ENCODE data around the gene RSRP1.

Gene RSRP1

DNA sequence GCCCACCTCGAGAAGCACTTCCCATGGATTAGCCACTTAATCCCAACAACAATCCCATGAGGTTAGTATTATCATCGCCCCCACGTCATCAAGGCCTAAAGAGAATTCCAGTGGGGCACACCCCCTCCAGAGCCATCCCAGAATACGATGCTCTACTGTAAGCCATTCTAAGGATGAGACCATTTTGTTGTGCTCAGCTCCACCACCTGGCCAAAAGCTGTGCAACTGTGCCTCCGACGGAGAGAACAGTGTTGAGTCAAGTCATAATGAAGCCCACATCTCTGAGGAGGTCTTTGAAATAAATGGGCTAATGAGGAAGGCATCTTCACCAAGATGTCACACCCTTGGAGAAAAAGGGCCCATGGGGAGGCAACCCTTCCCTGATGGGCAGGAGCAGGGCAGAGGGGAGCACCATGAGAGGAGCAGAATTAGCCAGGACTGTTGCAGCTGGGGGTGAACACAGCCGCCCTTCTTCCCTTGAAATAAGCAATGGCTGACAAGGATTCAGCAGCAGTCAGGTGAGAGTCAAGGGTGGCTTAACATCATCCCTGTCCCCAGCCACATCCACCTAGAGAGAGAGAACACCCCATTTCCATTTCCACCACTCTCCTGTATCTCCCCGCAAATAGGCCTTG, 29.5 kb downstream of the RSRP1 start:
- no peak for DNase-seq (ENCODE audit: low read depth in 2 of 2)

DNA sequence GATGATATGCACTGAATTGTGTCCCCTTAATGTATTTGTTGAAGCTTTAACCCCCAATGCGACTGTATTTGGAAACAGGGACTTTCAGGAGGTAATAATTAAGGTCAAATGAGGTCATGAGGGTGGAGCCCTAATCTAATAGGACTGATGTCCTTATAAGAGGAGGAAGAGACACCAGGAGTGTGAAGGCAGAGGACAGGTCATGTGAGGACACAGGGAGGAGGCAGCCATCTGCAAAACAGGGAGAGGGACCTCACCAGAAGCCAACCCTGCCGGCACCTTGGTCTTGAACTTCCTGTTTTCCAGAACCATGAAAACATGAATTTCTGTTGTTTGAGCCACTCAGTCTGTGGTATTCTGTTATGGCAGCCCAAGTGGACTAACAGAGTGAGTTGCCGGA, 30.2 kb downstream of the RSRP1 start:
- DNase-seq (ENCODE audit: low read depth in 2 of 2): no peak

DNA sequence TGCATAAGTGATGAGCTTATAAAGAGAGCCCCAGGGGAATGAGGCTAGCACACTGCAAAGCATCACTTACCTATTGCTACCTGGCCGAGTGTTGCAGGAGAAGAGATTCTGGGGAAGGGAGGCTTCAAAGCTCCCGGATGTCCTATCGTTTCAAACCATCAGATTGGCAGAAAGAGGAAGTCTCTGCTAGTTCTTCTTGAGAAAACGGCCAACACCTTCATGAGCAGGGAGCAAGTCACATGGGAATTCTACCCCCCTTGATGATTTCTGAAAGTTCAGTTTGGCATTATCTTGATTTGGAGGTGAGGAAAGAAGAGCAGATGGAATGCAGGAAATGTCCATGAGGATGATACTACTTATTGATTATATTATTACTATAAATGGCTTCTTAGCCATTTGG, 31.1 kb downstream of the RSRP1 start:
- no peak for DNase-seq (ENCODE audit: low read depth in 2 of 2)

DNA sequence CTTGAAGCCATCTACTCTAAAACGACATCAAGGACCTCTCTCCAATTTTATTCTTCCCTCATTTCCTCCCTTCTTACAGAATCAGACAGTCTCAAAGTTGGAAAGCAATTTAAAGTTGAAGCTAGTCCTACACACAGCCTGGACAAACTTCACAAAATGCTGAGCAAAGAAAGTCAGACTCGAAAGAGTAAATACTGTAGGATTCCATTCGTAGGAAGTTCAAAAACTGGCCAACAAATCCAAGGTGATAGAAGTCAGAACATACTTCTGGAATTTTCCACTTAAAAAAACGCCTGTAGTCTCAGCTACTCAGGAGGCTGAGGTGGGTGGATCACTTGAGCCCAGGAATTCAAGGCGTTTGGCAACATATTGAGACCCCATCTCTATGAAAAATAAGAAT, 34.5 kb downstream of the RSRP1 start:
- no peak for DNase-seq (ENCODE audit: low read depth in 2 of 2)

DNA sequence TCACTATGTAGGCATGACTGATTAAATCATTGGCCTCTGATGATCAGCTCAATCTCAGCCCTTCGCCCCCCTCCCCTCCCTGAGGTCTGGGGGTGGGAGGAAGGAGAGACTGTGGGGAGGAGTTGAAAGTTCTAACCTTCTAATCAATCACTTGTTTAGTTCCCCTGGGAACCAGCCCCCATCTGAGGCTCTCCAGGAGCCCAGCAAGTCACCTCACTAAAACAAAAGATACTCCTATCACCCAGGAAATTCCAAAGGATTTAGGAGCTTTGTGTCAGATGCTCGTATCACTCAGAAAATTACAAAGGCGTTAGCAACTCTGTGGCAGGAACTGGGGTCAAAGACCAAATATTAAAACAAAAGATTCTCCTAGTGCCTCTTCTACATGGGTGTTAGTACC, 36.5 kb downstream of the RSRP1 start:
- no peak for DNase-seq (ENCODE audit: low read depth in 2 of 2)

DNA sequence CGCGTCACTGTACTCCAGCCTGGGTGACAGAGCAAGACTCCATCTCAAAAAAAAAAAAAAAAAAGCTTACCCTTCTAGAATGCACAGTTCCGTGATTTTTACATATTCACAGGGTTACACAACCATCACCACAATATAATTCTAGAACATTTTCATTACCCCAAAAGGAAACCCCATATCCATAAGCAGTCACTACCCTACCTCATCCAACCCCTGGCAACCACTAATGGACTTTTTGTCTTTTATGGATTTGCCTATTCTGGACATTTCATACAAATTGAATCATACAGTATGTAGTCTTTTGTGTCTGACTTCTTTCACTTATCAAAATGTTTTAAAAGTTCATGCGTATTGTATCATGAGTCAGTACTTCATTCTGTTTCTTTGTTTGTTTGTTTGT, 37.7 kb downstream of the RSRP1 start:
- DNase-seq (ENCODE audit: low read depth in 2 of 2): no peak

DNA sequence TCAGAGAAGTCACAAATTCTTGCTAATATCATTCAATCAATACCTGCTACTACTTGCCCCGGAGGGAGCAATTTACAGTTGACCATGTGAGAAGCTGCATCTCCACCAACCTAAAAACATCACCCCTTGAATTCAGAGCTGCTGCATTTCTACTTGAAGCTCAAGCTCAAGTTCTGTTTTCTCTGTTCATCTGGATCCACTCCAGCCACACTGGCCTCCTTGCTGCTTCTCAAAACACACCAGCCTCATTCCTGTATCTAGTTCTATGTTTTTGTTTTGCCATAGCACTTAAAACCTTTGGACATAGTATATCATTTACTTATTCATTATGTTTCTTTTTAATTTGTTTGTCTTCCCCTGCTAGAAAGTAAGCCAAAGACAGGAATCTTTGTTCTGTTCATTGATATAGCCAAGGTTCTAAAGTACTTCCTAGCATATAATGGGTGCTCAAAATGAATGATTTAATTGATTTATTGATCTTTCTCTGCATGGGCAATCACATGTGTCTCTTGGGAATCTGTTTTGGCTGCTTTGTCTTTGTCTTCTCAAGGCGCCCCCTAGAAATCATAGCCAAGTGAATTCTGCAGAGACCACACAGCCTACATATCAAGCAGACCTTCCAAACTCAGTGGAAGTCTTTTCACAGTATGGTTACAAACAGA, 38.6 kb downstream of the RSRP1 start:
- no peak for DNase-seq (ENCODE audit: low read depth in 2 of 2)

DNA sequence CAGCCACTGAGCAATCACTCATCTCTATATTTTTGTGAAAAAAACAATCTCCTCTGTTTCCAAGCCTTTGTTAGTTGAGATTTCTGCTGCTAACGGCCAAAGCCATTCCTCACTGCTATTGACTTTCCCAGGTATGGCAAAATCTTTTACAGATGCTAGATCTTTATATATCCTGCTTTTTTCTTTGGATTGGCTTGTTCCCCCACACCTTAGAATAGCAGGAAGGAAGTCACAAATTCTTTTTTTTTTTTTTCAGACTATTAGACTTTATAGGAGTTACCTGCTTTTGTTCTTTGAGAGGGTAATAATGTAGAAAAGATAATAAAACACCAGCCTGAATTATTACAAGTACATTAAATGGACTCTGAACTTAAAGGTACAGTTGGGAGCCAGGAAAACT, 39.2 kb downstream of the RSRP1 start:
- DNase-seq (ENCODE audit: low read depth in 2 of 2): no peak

DNA sequence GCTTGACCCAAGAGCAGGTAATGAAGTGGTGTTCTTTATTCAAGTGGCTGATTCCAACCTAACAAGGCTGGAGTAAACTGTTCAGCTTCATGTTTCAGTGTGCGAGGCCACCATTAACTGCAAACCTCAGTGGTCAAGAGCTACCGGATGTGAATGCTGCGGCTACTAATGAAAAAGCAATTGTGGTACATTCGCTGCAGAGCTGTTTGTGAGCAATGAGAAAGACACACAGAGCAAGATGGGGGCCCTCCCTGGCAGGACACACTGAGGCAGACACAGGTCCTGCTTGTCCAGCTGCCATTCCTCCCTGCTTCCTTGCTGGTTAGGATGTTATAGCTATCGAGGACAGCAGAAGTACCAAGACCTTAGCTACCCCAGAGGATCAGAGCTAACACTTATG, 41.1 kb downstream of the RSRP1 start:
- no peak for DNase-seq (ENCODE audit: low read depth in 2 of 2)

DNA sequence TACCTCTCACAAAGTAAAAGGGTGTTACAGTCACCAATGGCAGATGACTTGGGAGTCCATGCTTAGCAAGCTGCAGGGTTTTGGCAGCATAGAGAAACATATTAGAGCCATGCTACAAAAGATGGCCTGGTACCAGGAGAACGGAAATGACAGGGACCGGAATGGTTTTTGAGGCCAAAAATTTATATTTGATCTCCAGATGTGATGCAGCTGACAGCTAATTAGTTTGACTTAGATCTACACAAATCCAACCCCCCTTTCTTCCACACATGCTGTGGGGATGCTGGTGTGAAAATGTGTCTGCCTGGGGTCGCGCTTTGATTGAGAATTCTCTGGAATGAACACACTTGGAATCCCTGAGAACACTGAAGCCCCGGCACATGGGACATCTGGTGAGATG, 41.5 kb downstream of the RSRP1 start:
- DNase-seq (ENCODE audit: low read depth in 2 of 2): no peak

DNA sequence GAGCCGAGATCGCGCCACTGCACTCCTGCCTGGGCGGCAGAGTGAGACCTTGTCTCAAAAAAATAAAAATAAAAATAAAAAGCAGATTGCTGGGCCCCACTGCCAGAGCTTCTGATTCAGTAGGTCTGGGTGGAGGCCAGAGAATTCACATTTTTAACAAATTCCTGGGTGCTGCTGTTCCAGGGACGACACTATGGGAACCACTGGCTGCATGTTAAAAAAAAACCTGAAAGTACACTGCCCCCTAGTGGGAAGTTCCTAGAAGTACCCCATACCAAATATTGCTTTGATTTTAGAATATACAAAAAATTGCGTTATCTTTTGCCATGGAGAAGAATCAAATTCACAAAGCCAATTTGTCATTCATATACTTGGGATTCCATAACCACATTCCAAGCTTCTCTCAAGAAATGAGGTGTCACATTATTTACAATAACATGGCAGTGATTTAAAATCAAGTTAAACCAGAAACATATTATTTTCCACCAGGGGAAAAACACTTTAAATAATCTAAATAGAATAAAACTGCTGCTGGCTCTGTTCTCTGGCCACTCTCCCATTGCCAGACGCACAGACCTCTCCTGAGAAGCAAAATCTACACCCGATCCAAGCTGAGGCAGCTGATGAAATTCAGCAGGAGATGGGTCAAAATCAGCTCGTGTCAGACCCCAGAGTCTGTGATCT, 42.3 kb downstream of the RSRP1 start:
- no peak for DNase-seq (ENCODE audit: low read depth in 2 of 2)

DNA sequence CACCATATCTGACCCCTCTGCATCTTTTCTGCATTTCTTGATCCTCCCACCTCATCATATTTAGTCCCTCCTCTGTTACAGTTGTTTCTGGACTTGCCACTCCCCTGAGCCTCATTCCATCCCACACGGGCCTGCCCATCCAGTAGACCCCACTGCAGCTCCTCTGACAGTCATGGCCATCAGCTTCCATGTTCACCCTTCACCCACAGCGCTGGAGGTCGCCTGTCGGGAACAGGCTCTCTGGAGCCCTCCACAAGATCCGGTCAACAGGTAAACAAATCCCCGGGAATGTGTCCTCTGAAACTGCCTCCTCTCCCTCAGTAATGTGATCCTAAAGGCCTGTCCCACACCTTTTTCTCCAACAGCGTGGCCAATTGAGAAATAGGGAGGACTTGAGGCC, 46.2 kb downstream of the RSRP1 start:
- no peak for DNase-seq (ENCODE audit: low read depth in 2 of 2)

DNA sequence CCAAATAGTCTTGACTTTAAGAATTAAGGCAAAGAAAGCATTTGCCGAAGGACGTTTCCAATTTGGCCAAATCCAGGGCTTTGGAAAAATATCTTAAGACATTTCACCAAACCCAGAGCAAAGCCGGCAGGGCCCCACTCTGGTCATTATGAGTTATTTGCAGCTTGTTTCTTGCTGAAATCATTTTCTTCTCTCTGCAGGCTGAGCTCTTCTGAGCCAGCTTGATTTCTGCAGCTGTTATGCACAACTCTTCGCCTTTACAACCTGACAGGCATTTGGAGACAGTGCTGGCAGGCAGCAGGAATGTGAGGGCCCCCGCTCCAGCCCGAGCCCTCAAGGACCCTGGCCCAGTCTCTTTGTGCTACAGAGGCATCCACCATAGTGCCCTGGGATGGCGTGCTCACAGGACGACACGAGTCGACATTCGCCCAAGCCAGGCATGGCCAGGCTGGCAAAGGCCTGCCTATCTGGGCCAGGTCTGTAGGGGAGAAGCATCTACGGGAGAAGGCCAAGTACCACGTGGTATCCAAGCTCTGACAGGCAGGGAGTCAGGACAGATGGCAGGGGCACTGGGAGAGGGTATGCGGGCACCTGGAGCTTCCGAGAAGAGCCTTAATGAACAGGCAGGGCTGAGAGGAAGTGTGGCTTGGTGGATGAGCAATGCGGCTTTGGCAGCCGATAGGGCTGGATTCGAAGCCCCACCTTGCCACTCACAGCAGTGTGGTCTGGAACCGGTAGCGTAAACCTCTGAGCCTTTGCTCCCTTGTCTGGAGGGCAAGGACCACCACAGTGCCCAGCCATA, 47.2 kb downstream of the RSRP1 start:
- DNase-seq (ENCODE audit: low read depth in 2 of 2): no peak

DNA sequence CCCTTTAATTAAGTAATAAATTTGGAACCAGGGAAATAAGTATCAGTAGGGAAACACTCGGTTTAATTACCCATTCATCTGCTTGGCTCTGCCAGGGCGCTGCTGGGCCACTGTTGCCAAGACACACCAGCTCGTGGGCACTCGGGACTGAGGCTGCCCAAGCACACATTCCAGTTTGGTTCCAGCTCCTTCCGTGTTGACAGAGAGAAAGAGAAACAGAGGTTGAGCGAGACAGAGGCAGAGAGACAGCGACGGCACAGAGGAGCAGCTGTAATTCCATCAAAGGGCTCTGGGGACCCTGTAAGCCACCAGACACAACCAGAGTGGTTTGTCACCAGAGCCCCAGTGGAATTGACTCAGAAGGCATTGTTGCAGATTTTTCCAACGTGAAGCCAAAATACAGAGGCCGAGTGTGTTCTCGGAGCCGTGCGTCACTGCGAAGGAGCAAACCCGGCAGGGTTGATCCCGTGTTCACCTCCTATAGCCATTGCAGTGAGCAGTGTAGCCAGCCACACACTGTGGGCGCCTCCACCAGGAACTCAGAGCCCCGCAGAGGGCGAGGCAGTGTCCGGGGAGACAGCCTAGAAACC, 48.5 kb downstream of the RSRP1 start:
- DNase-seq (ENCODE audit: low read depth in 2 of 2): no peak

DNA sequence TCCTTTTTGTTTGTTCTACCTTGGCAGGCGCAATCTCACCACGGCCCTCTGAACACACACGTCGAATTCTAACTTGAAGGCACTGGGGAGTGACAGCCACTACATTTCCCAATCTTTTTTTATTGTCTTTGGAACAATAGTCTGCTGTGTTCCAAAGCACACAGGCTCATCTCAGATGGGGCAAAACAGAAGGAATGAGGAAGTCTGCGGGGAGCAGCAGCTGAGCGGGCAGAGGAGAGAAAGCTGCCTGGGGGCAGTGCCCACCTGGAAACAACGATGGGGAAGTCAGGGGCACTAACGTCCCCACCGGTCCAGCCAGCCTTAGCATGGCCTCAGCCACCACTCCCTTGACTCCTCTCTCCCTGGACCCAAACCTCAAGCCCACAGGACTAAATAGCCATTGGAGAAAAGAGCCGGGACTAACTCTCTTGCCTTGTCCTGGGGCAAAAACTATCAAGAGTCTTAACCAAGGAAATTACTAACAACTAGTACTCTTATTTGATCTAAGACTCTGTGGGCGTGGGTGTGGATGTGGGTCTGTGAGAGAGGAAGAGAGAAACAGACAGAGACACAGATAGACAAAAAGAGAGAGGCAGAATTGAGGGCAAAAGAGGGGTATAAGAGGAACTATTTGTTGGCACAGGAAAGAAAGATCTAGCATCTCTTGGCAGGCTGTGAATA, 49.1 kb downstream of the RSRP1 start:
- no peak for DNase-seq (ENCODE audit: low read depth in 2 of 2)

DNA sequence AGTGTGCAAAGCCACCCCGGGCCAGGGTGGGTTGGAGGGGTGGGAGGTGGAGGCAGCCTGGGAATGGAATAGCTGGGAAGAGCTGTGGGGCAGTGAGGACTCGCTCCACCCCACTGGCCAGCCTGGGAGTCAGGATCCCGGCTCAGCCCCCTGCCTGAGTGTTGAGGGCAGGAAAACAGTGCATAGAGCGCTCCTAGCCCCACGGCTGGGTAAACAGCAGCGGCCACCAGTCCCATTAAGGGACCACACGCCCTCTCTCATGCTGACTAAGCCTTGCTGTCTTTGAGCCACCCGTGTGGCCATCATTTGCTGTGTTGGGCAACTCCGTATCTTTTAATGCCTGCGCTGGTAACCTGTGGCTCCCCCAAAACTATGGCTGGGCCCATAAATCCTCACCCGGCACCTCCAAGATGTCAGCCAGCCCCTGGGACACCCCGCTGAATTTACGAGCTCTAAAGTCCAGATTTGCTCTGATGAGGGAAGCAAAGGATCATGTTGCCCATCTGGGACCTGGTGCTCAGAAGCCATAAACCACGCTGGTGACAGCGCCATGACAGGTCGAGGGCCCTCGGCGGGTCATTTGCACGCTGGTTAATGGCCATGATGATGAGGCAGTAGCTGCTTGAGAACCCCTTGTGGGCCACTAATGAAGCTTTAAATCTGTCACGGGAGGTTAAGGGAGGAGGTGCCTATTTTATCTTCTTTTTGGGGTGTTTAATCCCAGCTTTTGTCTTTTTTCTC, 49.8 kb downstream of the RSRP1 start:
- no peak for DNase-seq (ENCODE audit: low read depth in 2 of 2)

DNA sequence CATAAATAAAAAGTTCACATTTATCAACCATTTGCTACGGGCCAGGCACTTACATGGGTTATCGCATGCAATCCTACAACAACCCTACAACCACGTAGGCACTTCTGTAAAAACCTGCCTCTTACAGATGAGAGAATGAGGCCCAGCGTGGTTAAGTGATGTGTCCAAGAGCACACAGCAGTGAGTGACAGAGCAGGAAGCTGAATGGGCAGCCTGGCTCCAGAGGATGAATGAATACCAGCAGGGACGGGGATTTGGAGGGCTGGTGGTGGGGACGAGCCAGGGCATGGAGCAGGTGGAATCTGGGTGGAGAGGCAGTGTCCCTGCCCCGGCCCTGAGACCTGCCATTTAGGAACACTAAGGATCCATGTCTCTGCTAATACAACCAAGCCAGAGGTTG, 50.4 kb downstream of the RSRP1 start:
- no peak for DNase-seq (ENCODE audit: low read depth in 2 of 2)

DNA sequence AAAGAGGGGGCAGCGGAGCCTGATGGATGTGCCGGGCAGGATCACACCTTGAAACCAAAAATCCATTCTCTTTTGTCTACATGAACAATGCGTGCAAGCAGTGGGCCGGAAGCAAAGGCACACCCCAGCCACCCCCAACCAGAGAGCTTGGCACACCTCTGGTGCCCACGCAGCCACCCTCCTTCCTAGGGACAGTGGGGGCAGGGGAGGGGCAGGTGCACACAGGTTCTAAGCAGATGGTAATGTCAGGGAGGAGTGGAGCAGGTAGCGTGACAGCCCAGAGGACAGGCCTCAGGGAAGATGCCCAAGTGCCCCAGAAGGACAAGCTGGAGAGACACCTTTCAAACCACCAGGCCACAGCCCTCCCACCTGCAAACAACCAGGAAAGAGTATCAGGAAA, 51.4 kb downstream of the RSRP1 start:
- DNase-seq (ENCODE audit: low read depth in 2 of 2): no peak

DNA sequence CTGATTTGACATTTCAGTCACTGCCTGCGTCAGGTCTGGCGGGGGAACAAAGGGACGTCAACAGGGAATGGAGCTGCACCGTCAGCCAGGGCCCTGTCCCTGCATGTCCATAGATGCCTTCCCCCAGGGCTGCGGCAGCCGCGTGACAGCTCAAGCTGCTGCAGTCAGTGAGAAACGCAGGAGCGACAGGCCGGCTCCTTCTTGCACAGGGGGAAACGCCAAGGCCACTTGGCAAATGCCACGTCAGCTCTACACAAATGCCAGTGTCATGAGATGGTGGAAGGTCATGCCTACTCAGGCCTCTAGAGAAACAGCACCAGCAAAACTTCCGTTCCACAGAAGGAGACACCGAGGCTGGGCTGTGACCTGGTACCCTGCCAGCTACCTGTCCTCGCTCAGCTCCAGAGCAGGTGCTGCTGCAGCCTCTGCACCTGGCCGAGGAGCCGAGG, 52.7 kb downstream of the RSRP1 start:
- DNase-seq (ENCODE audit: low read depth in 2 of 2): no peak

DNA sequence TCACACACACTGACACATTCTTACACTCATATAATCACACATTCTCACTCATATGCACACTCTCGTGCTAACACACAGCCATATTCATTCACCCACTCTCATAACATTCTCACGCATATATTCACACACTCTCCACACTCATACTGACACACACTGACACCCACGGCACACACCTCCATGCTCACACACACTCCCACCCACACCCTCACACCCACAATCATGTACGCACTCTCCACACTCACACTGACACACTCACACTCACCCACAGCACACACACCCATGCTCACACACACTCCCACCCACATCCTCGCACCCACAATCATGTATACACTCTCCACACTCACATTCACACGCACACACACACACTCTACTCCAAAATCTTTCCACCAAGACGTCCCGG, 53.2 kb downstream of the RSRP1 start:
- no peak for DNase-seq (ENCODE audit: low read depth in 2 of 2)

DNA sequence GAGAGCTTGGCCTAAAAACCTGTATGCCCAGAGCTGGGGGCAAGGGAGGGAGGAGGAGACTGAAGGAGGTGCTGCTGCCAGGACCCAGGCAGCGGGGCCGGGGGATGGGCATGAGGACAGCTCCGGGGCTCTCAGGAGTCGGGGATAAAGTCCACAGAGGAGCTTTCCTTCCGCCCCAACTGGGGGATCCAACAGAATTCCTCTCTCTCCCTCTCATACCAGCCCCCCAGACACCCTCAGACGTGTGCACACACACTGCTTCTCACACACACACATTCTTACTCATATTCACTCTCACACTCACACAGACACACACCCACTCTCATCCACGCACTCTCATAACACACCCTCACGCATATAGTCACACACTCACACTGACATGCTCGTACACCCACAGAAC, 54.0 kb downstream of the RSRP1 start:
- DNase-seq (ENCODE audit: low read depth in 2 of 2): no peak
